Glutamatergic neuron (in vitro differentiated cells): ENCODE measurements around the gene CASQ2. TPM values are rescaled to one million over a fixed set of nuclear protein-coding genes. Genes with fewer than 3 reads are reported as not detected.

Experiments
- DNase-seq: peaks from one replicate; pipeline ENCODE4 v3.0.0; 2022
- H3K27ac Mint-ChIP-seq: one replicate; pipeline ENCODE4 v1.8.0; 2020; ENCODE audit warnings: mild to moderate bottlenecking, mixed read lengths, inconsistent platforms; ENCODE audit not compliant: unreplicated experiment
- H3K27me3 Mint-ChIP-seq: one replicate; pipeline ENCODE4 v1.8.0; 2020; ENCODE audit warnings: mild to moderate bottlenecking, moderate library complexity, mixed read lengths, inconsistent platforms; ENCODE audit not compliant: unreplicated experiment
- H3K36me3 Mint-ChIP-seq: one replicate; pipeline ENCODE4 v1.8.0; 2020; ENCODE audit warnings: mild to moderate bottlenecking, mixed read lengths, inconsistent platforms; ENCODE audit not compliant: unreplicated experiment
- H3K4me1 Mint-ChIP-seq: one replicate; pipeline ENCODE4 v1.8.0; 2020; ENCODE audit warnings: mild to moderate bottlenecking, low read depth, mixed read lengths, inconsistent platforms; ENCODE audit not compliant: unreplicated experiment
- H3K4me3 Mint-ChIP-seq: one replicate; pipeline ENCODE4 v1.8.0; 2020; ENCODE audit warnings: mild to moderate bottlenecking, mixed read lengths, inconsistent platforms; ENCODE audit not compliant: unreplicated experiment
- H3K9me3 Mint-ChIP-seq: one replicate; pipeline ENCODE4 v1.8.0; 2020; ENCODE audit warnings: mild to moderate bottlenecking, moderate library complexity, mixed read lengths, inconsistent platforms; ENCODE audit not compliant: unreplicated experiment
- total RNA-seq: library from RNA; stranded (reverse); fragmentation: NEBNext Ultra II Directional; extraction: Animal tissue kit (Norgen Biotek cat#: 25700); gene quantifications from one replicate; pipeline ENCODE4 v1.2.1, GENCODE V29; 2021; ENCODE audit not compliant: unreplicated experiment
- TF ChIP-seq, protein P1 (sequence below): fragments of 200-600 bp; sonication (generic); IDR thresholded peaks from one replicate; pipeline ENCODE4 v1.5.0; 2021; ENCODE audit not compliant: partially characterized antibody, unreplicated experiment

The CASQ2 gene
- total RNA-seq, 1 donor from 2014 or later, result not detected

DNA sequence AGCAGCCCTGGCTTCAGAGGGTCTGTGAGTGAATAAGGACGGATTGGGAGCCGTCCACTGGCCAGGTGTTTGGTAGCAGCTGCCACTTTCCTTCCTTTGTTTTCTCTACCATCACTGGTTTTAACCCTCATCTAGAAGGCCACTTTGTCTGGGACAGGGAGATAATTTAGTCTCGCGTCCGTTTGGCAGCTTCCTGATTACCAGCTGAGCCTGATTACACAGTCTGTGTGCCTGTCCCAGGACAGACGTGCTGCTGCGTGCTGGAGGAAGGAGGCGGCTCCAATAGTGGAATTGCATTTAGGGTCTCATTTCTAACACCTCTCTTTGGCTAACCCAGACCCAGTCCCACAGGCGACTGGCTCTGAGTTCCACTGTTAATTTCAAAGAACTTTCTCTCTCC is 24.6 kb upstream of the CASQ2 start:
- DNase-seq, result no peak
- TF ChIP-seq, protein P1, sequence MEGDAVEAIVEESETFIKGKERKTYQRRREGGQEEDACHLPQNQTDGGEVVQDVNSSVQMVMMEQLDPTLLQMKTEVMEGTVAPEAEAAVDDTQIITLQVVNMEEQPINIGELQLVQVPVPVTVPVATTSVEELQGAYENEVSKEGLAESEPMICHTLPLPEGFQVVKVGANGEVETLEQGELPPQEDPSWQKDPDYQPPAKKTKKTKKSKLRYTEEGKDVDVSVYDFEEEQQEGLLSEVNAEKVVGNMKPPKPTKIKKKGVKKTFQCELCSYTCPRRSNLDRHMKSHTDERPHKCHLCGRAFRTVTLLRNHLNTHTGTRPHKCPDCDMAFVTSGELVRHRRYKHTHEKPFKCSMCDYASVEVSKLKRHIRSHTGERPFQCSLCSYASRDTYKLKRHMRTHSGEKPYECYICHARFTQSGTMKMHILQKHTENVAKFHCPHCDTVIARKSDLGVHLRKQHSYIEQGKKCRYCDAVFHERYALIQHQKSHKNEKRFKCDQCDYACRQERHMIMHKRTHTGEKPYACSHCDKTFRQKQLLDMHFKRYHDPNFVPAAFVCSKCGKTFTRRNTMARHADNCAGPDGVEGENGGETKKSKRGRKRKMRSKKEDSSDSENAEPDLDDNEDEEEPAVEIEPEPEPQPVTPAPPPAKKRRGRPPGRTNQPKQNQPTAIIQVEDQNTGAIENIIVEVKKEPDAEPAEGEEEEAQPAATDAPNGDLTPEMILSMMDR, result no peak
- Mint-ChIP-seq H3K9me3 (peaks cover 7% of the 10 kb centered on the region), H3K27ac (no peak overlapping the region), H3K4me3 (no peak overlapping the region), H3K36me3 (peaks cover 4% of the 10 kb centered on the region), H3K27me3 (peaks cover 2% of the 10 kb centered on the region), H3K4me1 (peaks cover 55% of the 10 kb centered on the region)

DNA sequence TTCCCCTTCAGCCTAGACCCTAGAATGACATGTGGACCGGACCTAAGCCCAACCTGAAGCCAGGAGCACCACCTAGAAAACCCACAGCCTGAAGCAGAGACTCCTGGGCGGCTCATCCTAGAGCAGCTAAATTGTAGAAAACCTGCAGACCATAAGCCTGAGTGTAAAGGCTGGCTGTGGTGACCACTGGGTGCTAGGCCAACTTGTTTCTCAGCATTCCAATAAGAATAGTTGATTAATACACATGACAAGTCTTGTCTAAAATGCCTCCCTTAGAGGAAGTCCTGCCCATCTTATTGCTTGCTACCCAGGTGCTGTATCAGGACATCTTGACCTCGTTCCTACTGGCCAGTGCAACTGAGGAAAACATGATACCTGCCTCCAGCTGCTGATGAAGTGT is 23.3 kb upstream of the CASQ2 start:
- no peak for DNase-seq
- H3K27ac Mint-ChIP-seq, result no peak overlapping the region
- H3K27me3 Mint-ChIP-seq, result peaks cover under 1% of the 10 kb centered on the region
- peaks cover 42% of the 10 kb centered on the region for H3K4me1 Mint-ChIP-seq
- no peak overlapping the region for H3K4me3 Mint-ChIP-seq
- peaks cover 7% of the 10 kb centered on the region for H3K9me3 Mint-ChIP-seq
- peaks cover 4% of the 10 kb centered on the region for H3K36me3 Mint-ChIP-seq
- TF ChIP-seq, protein P1, result no peak

DNA sequence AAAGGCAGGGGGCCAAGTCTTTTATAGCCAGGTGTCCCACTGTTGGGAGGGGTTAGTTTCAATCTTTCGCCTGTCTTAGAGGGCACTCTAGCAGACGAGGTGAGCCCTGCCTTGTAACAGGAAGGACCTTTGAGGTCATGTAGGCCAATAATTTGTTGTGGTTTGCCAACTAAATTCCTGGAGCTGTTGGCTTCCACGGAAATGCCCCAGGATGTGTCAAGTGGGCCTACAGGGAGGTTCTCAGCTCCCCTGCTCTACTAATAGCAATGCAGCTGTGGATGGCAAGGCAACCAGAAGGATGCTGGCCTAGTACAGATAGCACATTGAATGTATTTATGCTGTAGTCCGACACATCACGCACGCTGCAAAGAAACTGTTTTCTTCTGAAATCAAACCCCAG is 22.3 kb upstream of the CASQ2 start:
- H3K27ac Mint-ChIP-seq, result no peak overlapping the region

DNA sequence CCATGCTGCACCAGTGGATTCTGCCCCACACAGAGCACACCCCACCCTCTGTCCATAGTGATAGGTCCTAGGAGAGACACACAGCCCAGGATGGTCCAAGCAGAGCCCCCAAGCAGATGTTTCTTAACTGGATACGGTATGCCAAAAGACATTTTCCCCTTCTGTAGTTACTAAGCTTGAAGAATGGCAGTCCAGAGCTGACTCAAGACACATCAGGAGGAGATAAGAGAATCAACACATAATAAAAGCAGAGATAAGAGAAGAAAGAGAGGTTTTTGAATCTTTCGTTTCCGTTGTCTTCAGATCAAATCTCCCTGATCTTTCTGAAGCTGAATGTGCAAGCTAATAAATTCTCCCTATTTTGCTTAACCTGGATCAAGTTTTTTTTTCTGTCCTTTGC is 21.8 kb upstream of the CASQ2 start:
- Mint-ChIP-seq H3K4me3 (no peak overlapping the region), H3K4me1 (peaks cover 30% of the 10 kb centered on the region), H3K27me3 (no peaks in the 10 kb centered on the region), H3K36me3 (peaks cover 4% of the 10 kb centered on the region), H3K27ac (peak overlapping the region; percentile 56), H3K9me3 (peaks cover 8% of the 10 kb centered on the region)
- TF ChIP-seq, protein P1, result no peak
- no peak for DNase-seq

More for the DNA sequence above, 22.3 kb upstream of the CASQ2 start:
- Mint-ChIP-seq H3K9me3 (peaks cover 8% of the 10 kb centered on the region), H3K4me1 (peaks cover 35% of the 10 kb centered on the region), H3K4me3 (no peak overlapping the region), H3K27me3 (no peaks in the 10 kb centered on the region), H3K36me3 (peaks cover 4% of the 10 kb centered on the region)
- no peak for DNase-seq
- TF ChIP-seq, protein P1, result no peak

DNA sequence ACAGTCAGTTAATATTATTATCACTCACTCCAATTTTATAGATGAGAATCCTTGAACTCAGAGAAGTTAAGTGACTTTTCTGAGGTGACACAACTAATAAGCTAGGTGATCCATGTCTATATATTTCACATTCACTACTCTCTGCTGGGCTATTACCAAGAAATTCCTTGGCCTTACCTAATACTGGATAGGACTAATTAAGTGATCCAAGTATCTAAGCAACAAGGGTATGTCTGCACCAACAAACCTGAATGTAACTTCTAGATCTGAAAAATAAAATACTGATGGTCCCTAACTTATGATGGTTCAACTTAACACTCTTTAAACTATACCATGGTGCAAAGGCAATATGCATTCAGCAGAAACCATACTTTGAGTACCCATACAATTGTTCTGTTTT is 14.8 kb upstream of the CASQ2 start:
- Mint-ChIP-seq H3K4me3 (no peak overlapping the region), H3K36me3 (no peaks in the 10 kb centered on the region), H3K4me1 (no peaks in the 10 kb centered on the region), H3K27ac (no peak overlapping the region), H3K27me3 (peaks cover 3% of the 10 kb centered on the region), H3K9me3 (peaks cover 8% of the 10 kb centered on the region)
- TF ChIP-seq, protein P1, result no peak
- no peak for DNase-seq
